ENCODE results near the gene DNAJC17. TPM values are rescaled to one million over a fixed set of nuclear protein-coding genes. Genes with fewer than 3 reads are reported as not detected.

DNAJC17 gene
- 23.5 and 26.9 TPM in 2 replicates for total RNA-seq (2014; rRNA removed; shearing (Covaris generic))
- polyA plus RNA-seq (2015; cell fraction: cytosol; rRNA removed), result 22.3 and 30.6 TPM in 2 replicates
- polyA plus RNA-seq (2015; cell fraction: nucleus; rRNA removed), result 32.0 and 48.7 TPM in 2 replicates

- in situ Hi-C loops (cut with HindIII; ENCODE audit: low pct_unique_long_range_greater_than_20kb, low sequenced_read_pairs), result no loop called here
- peak; percentile 99 for DNase-seq (ENCODE audit: low read depth, low spot score)
Measured at GRCh38 chr15:40807028-40807887, at the start of gene DNAJC17, which contains the start of gene ZFYVE19. Gene DNAJC17, minus strand, starts transcription at chr15:40807473. Its CDS starts 27 bp downstream, at chr15:40807446. Gene ZFYVE19, plus strand, starts transcription at chr15:40807089. Its CDS starts 501 bp downstream, at chr15:40807590.

- in situ Hi-C loops (cut with HindIII; ENCODE audit: low pct_unique_long_range_greater_than_20kb, low sequenced_read_pairs), result no loop called here
- no peak for DNase-seq (ENCODE audit: low read depth, low spot score)
Measured at GRCh38 chr15:40856746-40857145, 49.5 kb upstream of the DNAJC17 start.

- no peak for DNase-seq (ENCODE audit: low read depth, low spot score)
- in situ Hi-C loops (cut with HindIII; ENCODE audit: low pct_unique_long_range_greater_than_20kb, low sequenced_read_pairs), result no loop called here
Measured at GRCh38 chr15:40855706-40856234, 48.5 kb upstream of the DNAJC17 start.

GRCh38 chr15:40854161-40854560, 46.9 kb upstream of the DNAJC17 start:
- DNase-seq (ENCODE audit: low read depth, low spot score), result no peak
- in situ Hi-C loops (cut with HindIII; ENCODE audit: low pct_unique_long_range_greater_than_20kb, low sequenced_read_pairs), result no loop called here

GRCh38 chr15:40853241-40853890, 46.1 kb upstream of the DNAJC17 start:
- in situ Hi-C loops (cut with HindIII; ENCODE audit: low pct_unique_long_range_greater_than_20kb, low sequenced_read_pairs), result no loop called here
- no peak for DNase-seq (ENCODE audit: low read depth, low spot score)

GRCh38 chr15:40852529-40852928, 45.3 kb upstream of the DNAJC17 start:
- in situ Hi-C loops (cut with HindIII; ENCODE audit: low pct_unique_long_range_greater_than_20kb, low sequenced_read_pairs), result no loop called here
- DNase-seq (ENCODE audit: low read depth, low spot score), result no peak

GRCh38 chr15:40850576-40851112, 43.4 kb upstream of the DNAJC17 start:
- DNase-seq (ENCODE audit: low read depth, low spot score), result no peak
- in situ Hi-C loops (cut with HindIII; ENCODE audit: low pct_unique_long_range_greater_than_20kb, low sequenced_read_pairs), result no loop called here

- in situ Hi-C loops (cut with HindIII; ENCODE audit: low pct_unique_long_range_greater_than_20kb, low sequenced_read_pairs), result no loop called here
- peak; percentile 73 for DNase-seq (ENCODE audit: low read depth, low spot score)
Measured at GRCh38 chr15:40847223-40847961, 40.1 kb upstream of the DNAJC17 start.

- in situ Hi-C loops (cut with HindIII; ENCODE audit: low pct_unique_long_range_greater_than_20kb, low sequenced_read_pairs), result no loop called here
- DNase-seq (ENCODE audit: low read depth, low spot score), result no peak
Measured at GRCh38 chr15:40846841-40847222, 39.6 kb upstream of the DNAJC17 start.

- in situ Hi-C loops (cut with HindIII; ENCODE audit: low pct_unique_long_range_greater_than_20kb, low sequenced_read_pairs), result no loop called here
- DNase-seq (ENCODE audit: low read depth, low spot score), result no peak
Measured at GRCh38 chr15:40845511-40846284, 38.4 kb upstream of the DNAJC17 start.

GRCh38 chr15:40845036-40845435, 37.8 kb upstream of the DNAJC17 start:
- in situ Hi-C loops (cut with HindIII; ENCODE audit: low pct_unique_long_range_greater_than_20kb, low sequenced_read_pairs), result no loop called here
- no peak for DNase-seq (ENCODE audit: low read depth, low spot score)

GRCh38 chr15:40844696-40845030, 37.4 kb upstream of the DNAJC17 start:
- no peak for DNase-seq (ENCODE audit: low read depth, low spot score)
- in situ Hi-C loops (cut with HindIII; ENCODE audit: low pct_unique_long_range_greater_than_20kb, low sequenced_read_pairs), result no loop called here

GRCh38 chr15:40843885-40844695, 36.8 kb upstream of the DNAJC17 start, which contains the start of gene SPINT1:
Gene SPINT1, plus strand, starts transcription at chr15:40844048. Its CDS starts 507 bp downstream, at chr15:40844555.
- no peak for DNase-seq (ENCODE audit: low read depth, low spot score)
- in situ Hi-C loops (cut with HindIII; ENCODE audit: low pct_unique_long_range_greater_than_20kb, low sequenced_read_pairs), result no loop called here

GRCh38 chr15:40843261-40843884, 36.1 kb upstream of the DNAJC17 start:
- DNase-seq (ENCODE audit: low read depth, low spot score), result no peak
- in situ Hi-C loops (cut with HindIII; ENCODE audit: low pct_unique_long_range_greater_than_20kb, low sequenced_read_pairs), result no loop called here

- DNase-seq (ENCODE audit: low read depth, low spot score), result no peak
- in situ Hi-C loops (cut with HindIII; ENCODE audit: low pct_unique_long_range_greater_than_20kb, low sequenced_read_pairs), result no loop called here
Measured at GRCh38 chr15:40841741-40842140, 34.5 kb upstream of the DNAJC17 start.

- no peak for DNase-seq (ENCODE audit: low read depth, low spot score)
- in situ Hi-C loops (cut with HindIII; ENCODE audit: low pct_unique_long_range_greater_than_20kb, low sequenced_read_pairs), result no loop called here
Measured at GRCh38 chr15:40838756-40839155, 31.5 kb upstream of the DNAJC17 start.

Measured in SK-MEL-5 (cell line).